IMR-90 (cell line): ENCODE results near the gene ASTN2. TPM values are rescaled to one million over a fixed set of nuclear protein-coding genes. Genes with fewer than 3 reads are reported as not detected.

Experiments used
- ATAC-seq: fragments of 200-7000 bp; cut with Tn5 transposase; 2 replicates; pipeline ENCODE4 v1.9.1; 2020; ENCODE audit warnings: low read depth, mild to moderate bottlenecking, moderate library complexity
- BruUV-seq: library from RNA; stranded (reverse); fragments of 400-500 nt; replicated peaks from 2 replicates; lab custom pipeline; 2021; lab: Mats Ljungman, UMichigan
- CTCF ChIA-PET: fragments of 300-600 bp; formaldehyde crosslinking; extraction: SDS; loops from one replicate; lab custom pipeline; 2021; ENCODE audit warnings: antibody characterized with exemption; lab: Yijun Ruan, JAX
- POLR2A ChIA-PET: fragments of 300-600 bp; sonication (Branson Sonifier 250); formaldehyde crosslinking; loops from one replicate; lab custom pipeline; 2022; ENCODE audit warnings: antibody characterized with exemption; ENCODE audit not compliant: unreplicated experiment; lab: Charles Lee
- DNase-seq: peaks from one replicate; pipeline ENCODE4 v3.0.0; 2013
- H2AFZ ChIP-seq: replicated peaks from 2 replicates; pipeline ENCODE3; 2013; ENCODE audit warnings: low read length, mild to moderate bottlenecking; ENCODE audit not compliant: poor library complexity
- H2AK5ac ChIP-seq: 2 replicates; pipeline ENCODE4 v1.6.1; 2013; ENCODE audit warnings: low read depth, low read length, inconsistent platforms
- H2AK9ac ChIP-seq: replicated peaks from 2 replicates; pipeline ENCODE3; 2013; ENCODE audit warnings: mild to moderate bottlenecking, low read depth, low read length, moderate library complexity; ENCODE audit not compliant: poor library complexity
- H2BK120ac ChIP-seq: 2 replicates; pipeline ENCODE4 v1.6.1; 2013; ENCODE audit warnings: low read depth, low read length, inconsistent platforms
- H2BK15ac ChIP-seq: 3 replicates; pipeline ENCODE4 v1.6.1; 2013; ENCODE audit warnings: low read depth, low read length, inconsistent platforms
- H2BK20ac ChIP-seq: 2 replicates; pipeline ENCODE4 v1.6.1; 2013; ENCODE audit warnings: low read depth, mild to moderate bottlenecking, inconsistent platforms, low read length, moderate library complexity
- H2BK5ac ChIP-seq: 2 replicates; pipeline ENCODE4 v1.6.1; 2013; ENCODE audit warnings: mild to moderate bottlenecking, low read depth, low read length, inconsistent platforms; ENCODE audit not compliant: poor library complexity, severe bottlenecking
- H3K14ac ChIP-seq: replicated peaks from 2 replicates; pipeline ENCODE4 v1.6.1; 2013; ENCODE audit warnings: low read depth, low read length, inconsistent platforms
- H3K18ac ChIP-seq: 2 replicates; pipeline ENCODE4 v1.6.1; 2013; ENCODE audit warnings: low read depth, low read length, control low read depth
- H3K23ac ChIP-seq: 2 replicates; pipeline ENCODE4 v1.6.1; 2013; ENCODE audit warnings: low read depth, low read length, inconsistent platforms
- H3K27ac ChIP-seq: 2 replicates; pipeline ENCODE4 v1.5.1; 2013; ENCODE audit warnings: mild to moderate bottlenecking, control low read depth, low read length; ENCODE audit not compliant: insufficient read depth
- H3K27me3 ChIP-seq: 2 replicates; pipeline ENCODE4 v1.6.1; 2013; ENCODE audit warnings: low read length; ENCODE audit not compliant: control insufficient read depth, insufficient read depth
- H3K36me3 ChIP-seq: 2 replicates; pipeline ENCODE4 v1.6.1; 2013; ENCODE audit warnings: low read length, mixed read lengths; ENCODE audit not compliant: control insufficient read depth, insufficient read depth
- H3K4ac ChIP-seq: 2 replicates; pipeline ENCODE4 v1.6.1; 2013; ENCODE audit warnings: low read depth, low read length, inconsistent platforms
- H3K4me1 ChIP-seq: 2 replicates; pipeline ENCODE4 v1.6.1; 2013; ENCODE audit warnings: low read length, mixed read lengths; ENCODE audit not compliant: control insufficient read depth, insufficient read depth
- H3K4me2 ChIP-seq: 2 replicates; pipeline ENCODE4 v1.6.1; 2013; ENCODE audit warnings: low read depth, mild to moderate bottlenecking, control low read depth, low read length, moderate library complexity
- H3K4me3 ChIP-seq: 2 replicates; pipeline ENCODE4 v1.5.1; 2013; ENCODE audit warnings: low read depth, mild to moderate bottlenecking, control low read depth, low read length, moderate library complexity; ENCODE audit not compliant: insufficient read depth
- H3K56ac ChIP-seq: 2 replicates; pipeline ENCODE4 v1.6.1; 2013; ENCODE audit warnings: low read length, inconsistent platforms; ENCODE audit not compliant: insufficient read depth; ENCODE audit errors: extremely low read depth
- H3K79me1 ChIP-seq, 2 experiments: 2 replicates each; pipeline ENCODE4 v1.6.1; 2013; ENCODE audit warnings: low read length in 2 of 2, inconsistent platforms in 1 of 2, low read depth in 1 of 2
- H3K9ac ChIP-seq: 2 replicates; pipeline ENCODE4 v1.6.1; 2013; ENCODE audit warnings: low read depth, low read length, control low read depth
- H3K9me1 ChIP-seq: 2 replicates; pipeline ENCODE4 v1.6.1; 2013; ENCODE audit warnings: low read length, inconsistent platforms; ENCODE audit not compliant: insufficient read depth
- H3K9me3 ChIP-seq: 2 replicates; pipeline ENCODE4 v1.6.1; 2013; ENCODE audit warnings: low read length; ENCODE audit not compliant: control insufficient read depth, insufficient read depth
- H4K20me1 ChIP-seq: 2 replicates; pipeline ENCODE4 v1.6.1; 2013; ENCODE audit warnings: low read length, inconsistent platforms; ENCODE audit not compliant: insufficient read depth
- H4K5ac ChIP-seq: 2 replicates; pipeline ENCODE4 v1.6.1; 2013; ENCODE audit warnings: mild to moderate bottlenecking, low read depth, low read length, control low read depth
- H4K8ac ChIP-seq, 2 experiments: 2 replicates each; pipeline ENCODE4 v1.6.1; 2013; ENCODE audit warnings: low read depth in 2 of 2, low read length in 2 of 2, control low read depth in 1 of 2, inconsistent platforms in 1 of 2
- H4K91ac ChIP-seq: 2 replicates; pipeline ENCODE4 v1.6.1; 2013; ENCODE audit warnings: low read depth, low read length, inconsistent platforms; ENCODE audit not compliant: insufficient read depth
- BHLHE40 ChIP-seq: fragments of 150-350 bp; IDR thresholded peaks from 2 replicates; pipeline ENCODE4 v1.6.1; 2016; ENCODE audit warnings: mild to moderate bottlenecking, low read depth, low read length
- CHD1 ChIP-seq: IDR thresholded peaks from 2 replicates; pipeline ENCODE4 v1.6.1; 2012; ENCODE audit warnings: low read depth, low read length, improper control_type of control experiment
- CTCF ChIP-seq: conservative IDR thresholded peaks from 2 replicates; pipeline ENCODE4 v1.5.1; 2012; ENCODE audit warnings: mild to moderate bottlenecking, low read depth, low read length, improper control_type of control experiment
- ELK1 ChIP-seq: fragments of 150-350 bp; IDR thresholded peaks from 2 replicates; pipeline ENCODE4 v1.6.1; 2016; ENCODE audit warnings: low read depth, mild to moderate bottlenecking, low read length, moderate library complexity, borderline replicate concordance
- MAFK ChIP-seq: IDR thresholded peaks from 2 replicates; pipeline ENCODE4 v1.6.1; 2012; ENCODE audit warnings: low read depth, low read length, improper control_type of control experiment
- MAZ ChIP-seq: IDR thresholded peaks from 2 replicates; pipeline ENCODE4 v1.6.1; 2012; ENCODE audit warnings: low read depth, mild to moderate bottlenecking, low read length, improper control_type of control experiment, moderate library complexity, borderline replicate concordance
- MXI1 ChIP-seq: IDR thresholded peaks from 2 replicates; pipeline ENCODE4 v1.6.1; 2012; ENCODE audit warnings: low read depth, mild to moderate bottlenecking, low read length, moderate library complexity, borderline replicate concordance
- POLR2A ChIP-seq: IDR thresholded peaks from 2 replicates; pipeline ENCODE4 v1.6.1; 2012; ENCODE audit warnings: mild to moderate bottlenecking, low read depth, low read length
- RAD21 ChIP-seq: IDR thresholded peaks from 2 replicates; pipeline ENCODE4 v1.6.1; 2012; ENCODE audit warnings: low read length, improper control_type of control experiment
- RCOR1 ChIP-seq: IDR thresholded peaks from 2 replicates; pipeline ENCODE4 v1.6.1; 2012; ENCODE audit warnings: mild to moderate bottlenecking, low read length, improper control_type of control experiment; ENCODE audit not compliant: insufficient replicate concordance
- RFX5 ChIP-seq: IDR thresholded peaks from 2 replicates; pipeline ENCODE4 v1.8.0; 2012; ENCODE audit warnings: low read depth, mild to moderate bottlenecking, low read length, moderate library complexity
- USF2 ChIP-seq: fragments of 150-350 bp; IDR thresholded peaks from 2 replicates; pipeline ENCODE4 v1.6.1; 2017; ENCODE audit warnings: mild to moderate bottlenecking, antibody characterized with exemption, low read length, low read depth
- WGBS, 2 experiments: methylation state at CpG; one replicate each; pipeline versions ENCODE4 v1.1.5 to v1.1.7; 2013; ENCODE audit warnings: missing lambda C conversion rate in 2 of 2; ENCODE audit not compliant: insufficient read length in 1 of 2; ENCODE audit errors: extremely low coverage in 2 of 2; 5-methylcytosine and 5-hydroxymethylcytosine counted together
- dilution Hi-C: fragments of 300-500 bp; cut with HindIII; formaldehyde crosslinking; loops from one replicate; pipeline ENCODE4 v1.14.3; 2018; ENCODE audit warnings: low sequenced_read_pairs; ENCODE audit not compliant: unreplicated experiment
- in situ Hi-C: fragments of 300-500 bp; cut with MboI; formaldehyde crosslinking; loops from 3 replicates; pipeline ENCODE4 v1.14.3; 2019; ENCODE audit warnings: low sequenced_read_pairs, inconsistent platforms, mixed read lengths
- intact Hi-C: fragments of 100-400 bp; cut with micrococcal nuclease; formaldehyde crosslinking; loops from 2 replicates; pipeline ENCODE4 v1.10.0; 2022
- polyA plus RNA-seq, 3 experiments: library from polyadenylated mRNA; depleted of rRNA; stranded (reverse); fragments of >200 nt; gene quantifications; 2 replicates each; pipeline ENCODE4 v1.2.3, GENCODE V29; 2012; ENCODE audit warnings: low replicate concordance in 1 of 3
- total RNA-seq: library from RNA; depleted of rRNA; stranded (reverse); fragments of >200 nt; gene quantifications from 2 replicates; pipeline ENCODE4 v1.2.3, GENCODE V29; 2012

The ASTN2 gene
- total and polyA plus RNA-seq, 2 of the 4 experiments (the other 2 are of a cell fraction), result 3.8 to 6.8 TPM

- intact Hi-C loops, result no loop called here
- no peak for TF ChIP-seq BHLHE40
- no peak for TF ChIP-seq MAFK
- TF ChIP-seq POLR2A, result no peak
- no peak for TF ChIP-seq ELK1
- no peak for TF ChIP-seq USF2
- TF ChIP-seq MAZ, result no peak
- TF ChIP-seq CTCF, result no peak
- no peak for TF ChIP-seq RFX5
- TF ChIP-seq MXI1, result no peak
- no peak for TF ChIP-seq CHD1
- TF ChIP-seq RAD21, result no peak
- TF ChIP-seq RCOR1, result no peak
- no peak overlapping the region for H3K56ac ChIP-seq
- H2BK20ac ChIP-seq, result peak overlapping the region; percentile 33; the same call in 1 of the 2 replicates
- ATAC-seq (no peak), DNase-seq (no peak)
- no peak overlapping the region for H2BK120ac ChIP-seq
- H4K5ac ChIP-seq, result no peak overlapping the region; the same call in 1 of the 2 replicates
- dilution Hi-C loops, result no loop called here
- no peaks in the 10 kb centered on the region for H4K20me1 ChIP-seq
- H3K27ac ChIP-seq, result no peak overlapping the region
- H3K4me2 ChIP-seq, result no peak overlapping the region
- H4K91ac ChIP-seq, result no peak overlapping the region
- no peak overlapping the region for H3K9ac ChIP-seq
- no peaks in the 10 kb centered on the region for H3K4me1 ChIP-seq
- H3K4ac ChIP-seq, result peak overlapping the region; percentile 28; the same call in 1 of the 2 replicates
- peaks cover 5% of the 10 kb centered on the region for H3K9me3 ChIP-seq
- in situ Hi-C loops, result no loop called here
- no peak overlapping the region for H3K23ac ChIP-seq
- no peak overlapping the region for H2BK15ac ChIP-seq
- no peak overlapping the region for H2AK5ac ChIP-seq
- ChIA-PET CTCF (no interaction called here), POLR2A (no interaction called here)
- H2AK9ac ChIP-seq, result no peak overlapping the region
- H3K79me1 ChIP-seq, result no peaks in the 10 kb centered on the region
- H3K9me1 ChIP-seq, result no peaks in the 10 kb centered on the region
- H3K27me3 ChIP-seq, result no peaks in the 10 kb centered on the region; the same call in 1 of the 2 replicates
- peak overlapping the region; percentile 47 for H2BK5ac ChIP-seq
- H3K14ac ChIP-seq, result no peak overlapping the region
- no TSS peak for BruUV-seq
- WGBS, 2 experiments, result no CpG with 5 or more reads among the region's 6 CpGs
- H3K4me3 ChIP-seq, result no peak overlapping the region
- H4K8ac ChIP-seq, result no peak overlapping the region
- H3K18ac ChIP-seq, result peak overlapping the region; percentile 42; the same call in 1 of the 2 replicates
- H3K36me3 ChIP-seq, result no peaks in the 10 kb centered on the region
- no peak overlapping the region for H2AFZ ChIP-seq
Observed at GRCh38 chr9:116900543-116900942, 514.3 kb downstream of the ASTN2 start.
